Measurements from ENCODE around the gene STIM1. TPM values are rescaled to one million over a fixed set of nuclear protein-coding genes. Genes with fewer than 3 reads are reported as not detected.
A peak's percentile ranks its signal among the peaks of the same experiment; 100 is the strongest.

The STIM1 gene
- total RNA-seq, 4 donors from 2014 or later: 65.2 to 150 (median 92.6) TPM

GRCh38 chr11:3866836-3867208 is 11.4 kb downstream of the STIM1 start:
- no peaks in the 10 kb centered on the region for H3K9me3 ChIP-seq
- intact Hi-C loops (cut with DNase I): no loop called here
- H3K27ac ChIP-seq (replicated peaks in 1 of 4): peak overlapping the region in 3 of 4 donors; percentile 47 to 60 (median 58)
- TF ChIP-seq POLR2AphosphoS5 (IDR thresholded peaks at IDR 0.05) (no peak), POLR2A (IDR thresholded peaks at IDR 0.05; ENCODE audit: low read depth) (no peak), EP300 (IDR thresholded peaks at IDR 0.05) (no peak)
- TF ChIP-seq, protein P1, sequence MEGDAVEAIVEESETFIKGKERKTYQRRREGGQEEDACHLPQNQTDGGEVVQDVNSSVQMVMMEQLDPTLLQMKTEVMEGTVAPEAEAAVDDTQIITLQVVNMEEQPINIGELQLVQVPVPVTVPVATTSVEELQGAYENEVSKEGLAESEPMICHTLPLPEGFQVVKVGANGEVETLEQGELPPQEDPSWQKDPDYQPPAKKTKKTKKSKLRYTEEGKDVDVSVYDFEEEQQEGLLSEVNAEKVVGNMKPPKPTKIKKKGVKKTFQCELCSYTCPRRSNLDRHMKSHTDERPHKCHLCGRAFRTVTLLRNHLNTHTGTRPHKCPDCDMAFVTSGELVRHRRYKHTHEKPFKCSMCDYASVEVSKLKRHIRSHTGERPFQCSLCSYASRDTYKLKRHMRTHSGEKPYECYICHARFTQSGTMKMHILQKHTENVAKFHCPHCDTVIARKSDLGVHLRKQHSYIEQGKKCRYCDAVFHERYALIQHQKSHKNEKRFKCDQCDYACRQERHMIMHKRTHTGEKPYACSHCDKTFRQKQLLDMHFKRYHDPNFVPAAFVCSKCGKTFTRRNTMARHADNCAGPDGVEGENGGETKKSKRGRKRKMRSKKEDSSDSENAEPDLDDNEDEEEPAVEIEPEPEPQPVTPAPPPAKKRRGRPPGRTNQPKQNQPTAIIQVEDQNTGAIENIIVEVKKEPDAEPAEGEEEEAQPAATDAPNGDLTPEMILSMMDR (IDR thresholded peaks at IDR 0.05): no peak
- H3K4me1 ChIP-seq: peaks cover 39 to 72% (median 54%) of the 10 kb centered on the region in 4 donors
- H3K27me3 ChIP-seq: no peaks in the 10 kb centered on the region
- H3K4me3 ChIP-seq: no peak overlapping the region
- H3K36me3 ChIP-seq: no peaks in the 10 kb centered on the region
- no peak for DNase-seq (ENCODE audit: extremely low spot score)

DNA sequence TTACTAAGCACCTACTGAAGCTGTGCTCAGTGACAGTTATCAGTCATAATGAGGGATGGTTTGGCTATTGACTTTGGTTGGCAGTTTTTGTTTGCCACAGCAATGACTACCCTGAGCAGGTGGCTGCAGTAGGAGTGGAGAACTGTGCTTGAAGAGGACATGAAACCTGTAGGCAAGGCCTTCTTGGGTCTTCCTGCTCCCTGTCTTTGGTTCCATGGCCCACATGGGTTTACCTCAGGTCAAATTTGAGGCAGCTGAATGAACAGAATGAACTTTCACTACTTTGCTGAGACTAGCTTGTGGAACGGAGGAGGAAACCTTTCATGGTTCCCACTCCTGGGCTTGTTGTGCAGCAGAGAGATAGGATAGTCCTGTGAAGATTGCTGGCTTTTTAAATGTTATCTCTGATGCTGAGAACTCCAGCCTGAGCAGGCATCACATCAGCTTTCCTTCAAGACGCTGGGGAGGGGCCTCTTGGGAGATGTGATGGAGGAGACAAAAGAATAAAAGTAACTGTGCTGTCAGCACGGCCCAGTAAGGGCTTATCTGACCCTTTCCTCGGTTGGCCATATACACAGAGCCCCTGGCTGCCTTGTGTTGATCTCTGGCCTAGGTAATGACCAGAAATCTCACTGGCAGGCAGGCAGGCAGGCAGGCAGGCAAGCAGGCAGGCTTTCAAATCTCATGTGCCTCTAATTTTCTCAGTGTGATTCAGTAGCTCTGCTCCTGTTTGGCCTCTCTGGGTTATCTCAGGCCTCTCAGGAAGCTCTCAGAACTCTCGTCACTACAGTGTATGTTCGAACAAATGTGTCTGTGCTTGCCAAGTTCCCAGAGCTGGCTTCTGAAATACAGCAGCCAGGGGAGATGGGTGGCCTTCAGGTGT is 12.0 kb downstream of the STIM1 start:
- H3K4me3 ChIP-seq: no peak overlapping the region
- WGBS: 29% methylated on average over 4 of the region's 6 CpGs
- no peak for DNase-seq (ENCODE audit: extremely low spot score)
- H3K36me3 ChIP-seq: no peaks in the 10 kb centered on the region
- peak overlapping the region; percentile 10 to 60 (median 52) for H3K27ac ChIP-seq (replicated peaks in 1 of 4)
- intact Hi-C loops (cut with DNase I): no loop called here
- peaks cover 39 to 67% (median 50%) of the 10 kb centered on the region in 4 donors for H3K4me1 ChIP-seq
- no peaks in the 10 kb centered on the region for H3K27me3 ChIP-seq
- H3K9me3 ChIP-seq: no peaks in the 10 kb centered on the region
- TF ChIP-seq POLR2A (IDR thresholded peaks at IDR 0.05; ENCODE audit: low read depth) (no peak), EP300 (IDR thresholded peaks at IDR 0.05) (no peak), POLR2AphosphoS5 (IDR thresholded peaks at IDR 0.05) (no peak)
- TF ChIP-seq, protein P1 (IDR thresholded peaks at IDR 0.05): no peak

DNA sequence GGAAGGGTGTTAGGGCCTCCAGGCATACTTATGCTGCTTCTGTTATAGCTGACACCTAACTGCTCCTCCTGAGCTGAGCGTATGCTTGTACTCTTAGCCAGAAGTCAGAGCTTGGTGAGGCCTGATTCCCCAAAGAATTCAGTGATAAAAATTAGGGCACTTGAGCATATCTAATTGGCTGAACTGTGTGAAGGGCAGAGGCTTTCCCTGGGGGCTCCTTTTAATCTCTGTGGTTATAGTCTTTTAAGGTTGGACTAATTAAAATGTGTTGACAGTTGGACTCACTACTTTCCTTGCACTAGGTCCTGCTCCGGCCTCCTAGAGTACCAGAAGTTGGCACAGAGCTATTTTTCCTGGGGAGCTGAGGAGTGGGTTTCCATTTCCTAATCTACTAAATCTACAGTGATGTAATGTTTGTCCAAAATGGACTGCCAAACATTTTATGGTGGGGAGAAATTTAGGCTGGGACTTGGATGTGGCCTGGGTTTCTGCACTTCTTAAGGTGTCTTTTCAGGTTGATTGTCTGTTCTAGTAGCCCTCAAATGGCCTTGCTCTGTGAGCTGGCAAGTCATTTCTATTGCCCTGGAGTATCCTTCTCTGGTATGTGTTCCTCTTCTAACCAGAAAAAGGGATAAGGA is 18.4 kb downstream of the STIM1 start:
- no peaks in the 10 kb centered on the region for H3K27me3 ChIP-seq
- WGBS: 100% methylated on average over 2 of the region's 2 CpGs
- TF ChIP-seq, protein P1 (IDR thresholded peaks at IDR 0.05): no peak
- TF ChIP-seq POLR2AphosphoS5 (IDR thresholded peaks at IDR 0.05): no peak
- no peak for TF ChIP-seq EP300 (IDR thresholded peaks at IDR 0.05)
- no peak for TF ChIP-seq POLR2A (IDR thresholded peaks at IDR 0.05; ENCODE audit: low read depth)
- no peak for DNase-seq (ENCODE audit: extremely low spot score)
- intact Hi-C loops (cut with DNase I): no loop called here
- H3K4me1 ChIP-seq: peaks cover 4 to 59% (median 43%) of the 10 kb centered on the region in 4 donors
- H3K9me3 ChIP-seq: no peaks in the 10 kb centered on the region
- no peak overlapping the region for H3K27ac ChIP-seq (replicated peaks in 1 of 4)
- no peaks in the 10 kb centered on the region for H3K36me3 ChIP-seq
- H3K4me3 ChIP-seq: no peak overlapping the region

- H3K4me3 ChIP-seq: no peak overlapping the region
- 64% methylated on average over 3 of the region's 3 CpGs for WGBS
- TF ChIP-seq, protein P1 (IDR thresholded peaks at IDR 0.05): no peak
- no peak for TF ChIP-seq POLR2AphosphoS5 (IDR thresholded peaks at IDR 0.05)
- TF ChIP-seq EP300 (IDR thresholded peaks at IDR 0.05): no peak
- no peak for TF ChIP-seq POLR2A (IDR thresholded peaks at IDR 0.05; ENCODE audit: low read depth)
- intact Hi-C loops (cut with DNase I): no loop called here
- H3K27me3 ChIP-seq: no peaks in the 10 kb centered on the region
- H3K4me1 ChIP-seq: peaks cover 20 to 72% (median 61%) of the 10 kb centered on the region in 4 donors
- no peaks in the 10 kb centered on the region for H3K36me3 ChIP-seq
- H3K9me3 ChIP-seq: no peaks in the 10 kb centered on the region
- H3K27ac ChIP-seq (replicated peaks in 1 of 4): peak overlapping the region in 2 of 4 donors; percentile 9 to 13
- no peak for DNase-seq (ENCODE audit: extremely low spot score)
Measured at GRCh38 chr11:3876613-3877012, 21.1 kb downstream of the STIM1 start.

All from esophagus muscularis mucosa (tissue), 4 donors.